COLO829 (cell line): ENCODE data around the gene CCDC134.
"Not testable (repeated sequence)": the region's sequence is repeated elsewhere in the genome, so short reads cannot be mapped to it uniquely, and the experiment has no call there.

ENCODE experiments used
- DNase-seq: peaks from one replicate; pipeline ENCODE4 v3.0.0; 2012; ENCODE audit warnings: low spot score

The CCDC134 gene

DNA sequence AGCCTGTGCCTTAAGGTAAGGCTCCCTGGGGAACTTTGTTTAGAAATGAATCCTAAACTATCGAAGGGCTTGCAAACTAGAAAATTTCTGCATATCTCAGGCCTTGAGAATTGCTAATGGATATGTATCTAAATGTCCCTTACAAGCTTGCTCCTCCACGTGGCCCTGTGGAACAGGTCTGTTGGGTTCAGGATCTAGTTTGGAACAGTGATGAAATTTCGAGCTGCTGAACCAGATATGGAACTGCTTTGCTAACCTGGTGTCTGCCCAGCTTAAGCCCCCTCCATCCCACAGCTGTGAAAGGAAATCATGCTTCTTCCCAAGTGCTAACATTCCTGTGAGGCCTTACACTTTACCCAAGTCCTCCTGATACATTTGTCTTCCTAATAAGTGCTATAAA is 44.0 kb downstream of the CCDC134 start:
- no peak for DNase-seq

DNA sequence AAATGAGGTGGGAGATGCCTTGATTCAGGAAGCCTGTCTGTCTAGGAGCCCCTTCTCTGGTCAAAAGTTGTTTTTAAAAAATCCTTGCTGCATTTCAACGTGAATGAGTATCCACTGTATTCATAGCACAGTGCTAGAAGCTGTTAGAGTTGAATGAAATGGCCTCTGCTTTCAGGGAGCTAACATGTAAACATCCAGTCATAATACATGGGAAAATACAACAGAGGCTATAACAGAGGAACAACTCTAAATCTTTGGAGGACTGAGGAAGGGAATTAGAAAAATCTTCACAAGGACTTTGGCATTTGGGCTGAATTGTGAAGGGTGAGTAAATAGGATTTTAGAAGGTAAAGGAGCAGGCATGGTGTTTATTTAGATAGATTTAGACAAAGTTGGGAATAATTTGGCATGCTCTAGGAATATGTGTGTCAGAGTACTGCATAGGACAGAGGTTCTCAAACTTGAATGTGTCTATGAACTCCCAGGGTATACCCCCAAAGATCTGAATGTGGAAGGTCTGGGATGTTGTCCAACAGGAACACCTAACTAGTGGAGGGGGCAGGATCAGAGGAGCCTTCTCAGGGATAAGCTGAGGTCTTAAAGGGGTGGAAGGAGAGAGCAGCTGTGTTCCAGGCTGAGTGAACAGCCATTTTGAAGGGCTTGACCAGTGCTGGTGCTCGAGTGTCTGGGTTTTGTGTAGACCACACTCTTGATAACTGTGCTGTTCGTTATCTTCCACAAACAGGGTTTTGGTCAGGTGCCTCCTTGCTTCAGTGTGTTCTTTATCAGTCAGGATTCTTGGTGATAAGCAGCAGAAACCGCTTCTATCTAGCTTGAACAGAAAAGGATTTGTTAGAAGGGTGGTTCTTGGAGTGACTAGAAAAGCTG is 45.1 kb downstream of the CCDC134 start:
- no peak for DNase-seq

DNA sequence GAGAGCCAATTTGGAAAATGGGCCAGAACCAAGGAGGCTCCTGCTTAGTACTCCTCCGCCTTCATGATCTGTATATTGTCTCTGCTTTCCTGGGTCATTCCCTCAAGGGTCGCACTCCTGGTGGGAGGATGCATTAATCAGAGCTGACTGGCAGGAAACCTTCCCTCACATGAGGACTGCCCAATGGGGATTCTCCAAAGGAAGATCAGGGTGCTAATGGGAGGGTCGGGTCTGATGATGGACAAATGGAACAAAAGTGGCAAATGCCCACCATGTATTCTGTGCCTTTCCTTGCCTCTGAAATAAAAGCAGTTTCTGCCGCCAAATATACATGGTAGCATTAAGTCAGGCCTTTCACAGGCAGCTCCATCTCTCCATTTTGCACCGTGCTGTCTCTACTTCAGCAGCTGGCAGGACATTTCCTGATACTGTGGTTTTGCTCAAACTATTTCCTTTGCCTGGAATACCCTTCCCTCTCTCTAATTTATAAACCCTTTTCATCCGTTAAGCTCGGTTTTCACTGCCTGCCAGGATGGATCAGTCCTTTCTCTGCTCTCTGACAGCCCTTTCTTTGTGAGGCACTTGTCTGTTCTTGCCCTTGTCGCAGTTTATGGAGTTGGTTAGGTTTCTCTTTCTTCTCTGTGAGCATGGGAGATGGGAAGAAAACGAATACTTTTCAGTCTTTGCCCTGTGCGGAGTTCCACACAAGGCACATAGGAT is 45.9 kb downstream of the CCDC134 start:
- no peak for DNase-seq

GRCh38 chr22:41847300-41847699 is 46.8 kb downstream of the CCDC134 start:
- no peak for DNase-seq

GRCh38 chr22:41848468-41848867 is 48.0 kb downstream of the CCDC134 start:
- DNase-seq, result no peak

DNA sequence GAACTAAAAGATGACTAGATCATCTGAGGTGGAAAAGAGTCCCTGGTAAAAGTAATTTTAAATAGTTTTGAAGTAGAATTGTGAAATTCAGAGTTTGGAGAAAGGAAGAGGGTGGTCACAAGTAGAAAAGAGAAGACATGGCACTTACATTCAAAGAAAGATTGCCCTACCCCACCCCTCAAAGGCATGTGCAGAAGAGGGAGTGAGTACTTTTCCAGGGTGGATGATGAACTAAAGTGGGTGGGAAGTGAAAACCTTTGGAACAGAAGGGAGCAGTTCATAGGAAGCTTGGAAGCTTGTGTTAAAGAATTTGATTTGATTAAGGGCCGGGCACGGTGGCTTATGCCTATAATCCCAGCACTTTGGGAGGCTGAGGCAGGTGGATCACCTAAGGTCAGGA is 56.0 kb downstream of the CCDC134 start:
- DNase-seq, result no peak

GRCh38 chr22:41857155-41857859 is 56.8 kb downstream of the CCDC134 start:
- peak; percentile 82 for DNase-seq

GRCh38 chr22:41857860-41858199 is 57.4 kb downstream of the CCDC134 start:
- DNase-seq, result no peak

DNA sequence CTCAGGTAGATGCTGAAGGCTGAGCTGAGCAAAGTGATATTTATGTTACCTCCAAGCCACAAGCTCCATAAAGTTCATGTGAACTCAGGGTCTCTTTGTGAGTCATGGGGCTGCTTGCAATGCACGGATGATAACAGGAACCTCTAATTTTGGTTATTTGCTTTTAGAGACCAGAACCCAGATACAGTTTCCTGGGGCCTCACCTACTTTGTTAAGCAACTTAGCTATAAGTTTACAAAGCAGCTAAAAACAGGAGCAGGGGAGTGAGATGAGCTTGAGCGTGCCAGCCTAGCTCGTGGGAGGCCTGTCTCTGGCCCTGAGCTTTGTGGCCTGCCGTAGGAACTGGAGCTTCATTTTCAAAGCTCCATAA is 61.7 kb downstream of the CCDC134 start:
- no peak for DNase-seq

DNA sequence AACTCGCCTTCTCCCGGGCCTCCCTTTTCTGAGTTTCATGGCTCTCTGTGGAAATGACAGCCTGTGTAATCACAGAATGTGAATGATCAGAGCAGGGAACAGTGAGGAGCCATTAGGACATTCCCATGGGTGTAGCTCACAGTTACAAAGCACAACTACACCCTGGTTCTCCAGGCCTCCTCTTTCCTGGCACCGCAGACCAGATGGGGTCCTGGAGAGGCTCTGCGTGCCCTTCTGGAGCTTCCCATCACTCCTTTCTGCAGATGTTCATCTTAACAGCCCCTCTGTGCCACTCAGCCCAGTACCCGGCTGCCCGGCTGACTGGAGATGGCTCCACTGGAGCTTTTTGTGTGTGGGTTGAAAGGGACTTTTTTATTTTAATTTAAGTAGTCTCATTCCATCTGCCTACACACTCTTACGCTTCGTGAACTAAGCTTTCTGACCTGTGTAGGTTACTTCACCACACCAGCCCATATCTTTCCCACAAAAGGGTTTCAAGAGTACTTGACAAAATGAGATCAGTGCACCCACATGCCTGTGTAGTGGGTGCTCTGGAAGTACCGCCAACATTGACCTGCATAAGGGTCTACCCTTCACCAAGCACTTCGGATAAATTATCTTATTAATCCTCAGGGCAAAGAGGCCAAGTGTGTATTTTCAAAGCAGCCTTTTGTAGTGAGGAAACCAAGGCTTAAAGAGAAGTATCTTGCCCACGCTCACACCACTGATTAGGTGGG is 62.2 kb downstream of the CCDC134 start:
- no peak for DNase-seq

- DNase-seq, result no peak
Measured at GRCh38 chr22:41863472-41863871, 63.0 kb downstream of the CCDC134 start.

- no peak for DNase-seq
Measured at GRCh38 chr22:41868556-41868955, 68.1 kb downstream of the CCDC134 start.

GRCh38 chr22:41870081-41870480 is 69.6 kb downstream of the CCDC134 start:
- DNase-seq, result not testable (repeated sequence)

GRCh38 chr22:41870786-41871185 is 70.3 kb downstream of the CCDC134 start:
- DNase-seq, result no peak

GRCh38 chr22:41873391-41873790 is 72.9 kb downstream of the CCDC134 start:
- DNase-seq, result no peak

GRCh38 chr22:41874090-41874489 is 73.6 kb downstream of the CCDC134 start:
- no peak for DNase-seq

- no peak for DNase-seq
Measured at GRCh38 chr22:41875531-41876270, 75.2 kb downstream of the CCDC134 start.
